ENCODE results near the gene CCND1.
A peak's percentile ranks its signal among the peaks of the same experiment; 100 is the strongest.

CCND1 gene

GRCh38 chr11:69640995-69641581 lies at the start of gene CCND1:
Gene CCND1 (plus strand): TSS chr11:69641156. CDS start chr11:69641314, 158 bp downstream.
- no peaks in the 10 kb centered on the region for H3K36me3 Mint-ChIP-seq
- peak within 1 kb of the TSS; percentile 76 for H3K27ac Mint-ChIP-seq
- ATAC-seq (ENCODE audit: low read depth) (peak; percentile 54), DNase-seq (ENCODE audit: low spot score in 2 of 2) (peak; percentile 45 to 47)
- no peaks in the 10 kb centered on the region for H3K9me3 Mint-ChIP-seq
- peaks cover 12% of the 10 kb centered on the region for H3K27me3 Mint-ChIP-seq
- H3K4me3 Mint-ChIP-seq, result peak within 1 kb of the TSS; percentile 93
- H3K4me1 Mint-ChIP-seq, result peaks cover 16% of the 10 kb centered on the region

GRCh38 chr11:69592986-69593650 lies 47.8 kb upstream of the CCND1 start:
- Mint-ChIP-seq H3K4me1 (no peaks in the 10 kb centered on the region), H3K36me3 (no peaks in the 10 kb centered on the region), H3K4me3 (no peak overlapping the region), H3K27me3 (peaks cover 2% of the 10 kb centered on the region), H3K27ac (no peak overlapping the region), H3K9me3 (peaks cover 2% of the 10 kb centered on the region)
- DNase-seq (ENCODE audit: low spot score in 2 of 2), result no peak
- no peak for ATAC-seq (ENCODE audit: low read depth)

GRCh38 chr11:69593851-69594250 lies 47.1 kb upstream of the CCND1 start:
- Mint-ChIP-seq H3K27me3 (no peaks in the 10 kb centered on the region), H3K4me1 (no peaks in the 10 kb centered on the region), H3K27ac (no peak overlapping the region), H3K9me3 (peaks cover 2% of the 10 kb centered on the region), H3K4me3 (no peak overlapping the region), H3K36me3 (no peaks in the 10 kb centered on the region)
- ATAC-seq (ENCODE audit: low read depth), result no peak
- DNase-seq (ENCODE audit: low spot score in 2 of 2), result no peak

GRCh38 chr11:69594481-69594880 lies 46.5 kb upstream of the CCND1 start:
- DNase-seq (ENCODE audit: low spot score in 2 of 2) (no peak), ATAC-seq (ENCODE audit: low read depth) (no peak)
- H3K9me3 Mint-ChIP-seq, result peaks cover 2% of the 10 kb centered on the region
- no peaks in the 10 kb centered on the region for H3K27me3 Mint-ChIP-seq
- H3K4me3 Mint-ChIP-seq, result no peak overlapping the region
- H3K27ac Mint-ChIP-seq, result no peak overlapping the region
- no peaks in the 10 kb centered on the region for H3K36me3 Mint-ChIP-seq
- H3K4me1 Mint-ChIP-seq, result no peaks in the 10 kb centered on the region

GRCh38 chr11:69595805-69596665 lies 44.9 kb upstream of the CCND1 start:
- H3K4me3 Mint-ChIP-seq, result no peak overlapping the region
- H3K27me3 Mint-ChIP-seq, result no peaks in the 10 kb centered on the region
- ATAC-seq (ENCODE audit: low read depth), result no peak
- H3K27ac Mint-ChIP-seq, result no peak overlapping the region
- no peaks in the 10 kb centered on the region for H3K36me3 Mint-ChIP-seq
- DNase-seq (ENCODE audit: low spot score in 2 of 2), result no peak
- H3K4me1 Mint-ChIP-seq, result no peaks in the 10 kb centered on the region
- H3K9me3 Mint-ChIP-seq, result no peaks in the 10 kb centered on the region

- DNase-seq (ENCODE audit: low spot score in 2 of 2) (no peak), ATAC-seq (ENCODE audit: low read depth) (no peak)
- Mint-ChIP-seq H3K36me3 (peaks cover 2% of the 10 kb centered on the region), H3K4me3 (no peak overlapping the region), H3K9me3 (no peaks in the 10 kb centered on the region), H3K27me3 (peaks cover 4% of the 10 kb centered on the region), H3K27ac (no peak overlapping the region), H3K4me1 (no peaks in the 10 kb centered on the region)
Observed at GRCh38 chr11:69598147-69598546, 42.8 kb upstream of the CCND1 start.

GRCh38 chr11:69599502-69599901 lies 41.5 kb upstream of the CCND1 start:
- H3K9me3 Mint-ChIP-seq, result no peaks in the 10 kb centered on the region
- H3K27me3 Mint-ChIP-seq, result peaks cover 4% of the 10 kb centered on the region
- H3K27ac Mint-ChIP-seq, result no peak overlapping the region
- DNase-seq (ENCODE audit: low spot score in 2 of 2), result no peak
- peaks cover 2% of the 10 kb centered on the region for H3K36me3 Mint-ChIP-seq
- no peaks in the 10 kb centered on the region for H3K4me1 Mint-ChIP-seq
- no peak for ATAC-seq (ENCODE audit: low read depth)
- no peak overlapping the region for H3K4me3 Mint-ChIP-seq

GRCh38 chr11:69600001-69600400 lies 41.0 kb upstream of the CCND1 start:
- no peak for DNase-seq (ENCODE audit: low spot score in 2 of 2)
- no peaks in the 10 kb centered on the region for H3K4me1 Mint-ChIP-seq
- no peak overlapping the region for H3K27ac Mint-ChIP-seq
- H3K36me3 Mint-ChIP-seq, result peaks cover 2% of the 10 kb centered on the region
- H3K9me3 Mint-ChIP-seq, result no peaks in the 10 kb centered on the region
- peaks cover 4% of the 10 kb centered on the region for H3K27me3 Mint-ChIP-seq
- ATAC-seq (ENCODE audit: low read depth), result no peak
- no peak overlapping the region for H3K4me3 Mint-ChIP-seq

GRCh38 chr11:69601011-69601975 lies 39.7 kb upstream of the CCND1 start:
- Mint-ChIP-seq H3K4me3 (no peak overlapping the region), H3K9me3 (no peaks in the 10 kb centered on the region)
- DNase-seq (ENCODE audit: low spot score in 2 of 2), result no peak

GRCh38 chr11:69603111-69603836 lies 37.7 kb upstream of the CCND1 start:
- ATAC-seq (ENCODE audit: low read depth) (no peak), DNase-seq (ENCODE audit: low spot score in 2 of 2) (no peak)
- peaks cover 2% of the 10 kb centered on the region for H3K9me3 Mint-ChIP-seq
- H3K27ac Mint-ChIP-seq, result no peak overlapping the region
- peaks cover 11% of the 10 kb centered on the region for H3K27me3 Mint-ChIP-seq
- H3K36me3 Mint-ChIP-seq, result peaks cover 2% of the 10 kb centered on the region
- H3K4me1 Mint-ChIP-seq, result no peaks in the 10 kb centered on the region
- H3K4me3 Mint-ChIP-seq, result no peak overlapping the region

More at GRCh38 chr11:69601011-69601975, 39.7 kb upstream of the CCND1 start:
- peaks cover 9% of the 10 kb centered on the region for H3K27me3 Mint-ChIP-seq
- peaks cover 2% of the 10 kb centered on the region for H3K36me3 Mint-ChIP-seq
- no peaks in the 10 kb centered on the region for H3K4me1 Mint-ChIP-seq
- ATAC-seq (ENCODE audit: low read depth), result no peak
- no peak overlapping the region for H3K27ac Mint-ChIP-seq

- H3K9me3 Mint-ChIP-seq, result peaks cover 6% of the 10 kb centered on the region
Observed at GRCh38 chr11:69604055-69604454, 36.9 kb upstream of the CCND1 start.

GRCh38 chr11:69605737-69606526 lies 35.0 kb upstream of the CCND1 start:
- H3K36me3 Mint-ChIP-seq, result peaks cover 5% of the 10 kb centered on the region
- ATAC-seq (ENCODE audit: low read depth) (no peak), DNase-seq (ENCODE audit: low spot score in 2 of 2) (no peak)
- no peak overlapping the region for H3K4me3 Mint-ChIP-seq
- H3K9me3 Mint-ChIP-seq, result peaks cover 6% of the 10 kb centered on the region
- no peak overlapping the region for H3K27ac Mint-ChIP-seq
- H3K4me1 Mint-ChIP-seq, result no peaks in the 10 kb centered on the region
- peaks cover 17% of the 10 kb centered on the region for H3K27me3 Mint-ChIP-seq

More at GRCh38 chr11:69604055-69604454, 36.9 kb upstream of the CCND1 start:
- Mint-ChIP-seq H3K4me1 (no peaks in the 10 kb centered on the region), H3K36me3 (peaks cover 5% of the 10 kb centered on the region), H3K27me3 (peaks cover 13% of the 10 kb centered on the region), H3K27ac (no peak overlapping the region), H3K4me3 (no peak overlapping the region)
- ATAC-seq (ENCODE audit: low read depth), result no peak
- no peak for DNase-seq (ENCODE audit: low spot score in 2 of 2)
